AG09319 (cell line): ENCODE results near the gene NGFR.
"Not testable (repeated sequence)": the region's sequence is repeated elsewhere in the genome, so short reads cannot be mapped to it uniquely, and the experiment has no call there.

Source experiments
- DNase-seq: peaks from one replicate; pipeline ENCODE4 v3.0.0-alpha.2; 2010; ENCODE audit warnings: low read depth; ENCODE audit errors: extremely low read depth
- TF ChIP-seq, protein P1 (sequence below): IDR thresholded peaks from 2 replicates; pipeline ENCODE4 v1.5.1; 2011; ENCODE audit warnings: low read depth, mild to moderate bottlenecking, inconsistent platforms, low read length, moderate library complexity

Gene NGFR

DNA sequence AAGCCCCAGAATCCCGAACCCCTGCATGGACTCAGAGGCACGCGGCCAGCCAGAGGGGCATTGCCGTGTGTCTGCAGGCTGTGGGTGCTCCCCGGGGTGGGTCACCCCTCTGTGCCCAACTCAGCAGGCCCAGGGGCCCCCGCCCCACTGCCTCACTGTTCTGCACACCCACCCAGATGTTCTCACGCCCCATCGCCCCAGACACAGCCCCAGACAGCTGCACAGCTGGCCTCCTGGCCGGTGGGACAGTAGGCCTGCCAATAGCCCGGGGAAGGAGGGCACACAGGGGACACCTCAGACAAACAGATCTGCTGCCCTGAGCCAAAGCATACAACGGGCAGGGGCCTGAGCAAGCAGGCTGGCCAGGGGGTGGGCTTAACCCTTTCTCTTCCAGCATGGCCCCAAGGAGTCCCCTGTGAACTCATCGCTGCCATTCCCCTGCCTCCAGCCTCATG is 53.0 kb downstream of the NGFR start:
- no peak for DNase-seq
- TF ChIP-seq, protein P1, sequence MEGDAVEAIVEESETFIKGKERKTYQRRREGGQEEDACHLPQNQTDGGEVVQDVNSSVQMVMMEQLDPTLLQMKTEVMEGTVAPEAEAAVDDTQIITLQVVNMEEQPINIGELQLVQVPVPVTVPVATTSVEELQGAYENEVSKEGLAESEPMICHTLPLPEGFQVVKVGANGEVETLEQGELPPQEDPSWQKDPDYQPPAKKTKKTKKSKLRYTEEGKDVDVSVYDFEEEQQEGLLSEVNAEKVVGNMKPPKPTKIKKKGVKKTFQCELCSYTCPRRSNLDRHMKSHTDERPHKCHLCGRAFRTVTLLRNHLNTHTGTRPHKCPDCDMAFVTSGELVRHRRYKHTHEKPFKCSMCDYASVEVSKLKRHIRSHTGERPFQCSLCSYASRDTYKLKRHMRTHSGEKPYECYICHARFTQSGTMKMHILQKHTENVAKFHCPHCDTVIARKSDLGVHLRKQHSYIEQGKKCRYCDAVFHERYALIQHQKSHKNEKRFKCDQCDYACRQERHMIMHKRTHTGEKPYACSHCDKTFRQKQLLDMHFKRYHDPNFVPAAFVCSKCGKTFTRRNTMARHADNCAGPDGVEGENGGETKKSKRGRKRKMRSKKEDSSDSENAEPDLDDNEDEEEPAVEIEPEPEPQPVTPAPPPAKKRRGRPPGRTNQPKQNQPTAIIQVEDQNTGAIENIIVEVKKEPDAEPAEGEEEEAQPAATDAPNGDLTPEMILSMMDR = no peak

DNA sequence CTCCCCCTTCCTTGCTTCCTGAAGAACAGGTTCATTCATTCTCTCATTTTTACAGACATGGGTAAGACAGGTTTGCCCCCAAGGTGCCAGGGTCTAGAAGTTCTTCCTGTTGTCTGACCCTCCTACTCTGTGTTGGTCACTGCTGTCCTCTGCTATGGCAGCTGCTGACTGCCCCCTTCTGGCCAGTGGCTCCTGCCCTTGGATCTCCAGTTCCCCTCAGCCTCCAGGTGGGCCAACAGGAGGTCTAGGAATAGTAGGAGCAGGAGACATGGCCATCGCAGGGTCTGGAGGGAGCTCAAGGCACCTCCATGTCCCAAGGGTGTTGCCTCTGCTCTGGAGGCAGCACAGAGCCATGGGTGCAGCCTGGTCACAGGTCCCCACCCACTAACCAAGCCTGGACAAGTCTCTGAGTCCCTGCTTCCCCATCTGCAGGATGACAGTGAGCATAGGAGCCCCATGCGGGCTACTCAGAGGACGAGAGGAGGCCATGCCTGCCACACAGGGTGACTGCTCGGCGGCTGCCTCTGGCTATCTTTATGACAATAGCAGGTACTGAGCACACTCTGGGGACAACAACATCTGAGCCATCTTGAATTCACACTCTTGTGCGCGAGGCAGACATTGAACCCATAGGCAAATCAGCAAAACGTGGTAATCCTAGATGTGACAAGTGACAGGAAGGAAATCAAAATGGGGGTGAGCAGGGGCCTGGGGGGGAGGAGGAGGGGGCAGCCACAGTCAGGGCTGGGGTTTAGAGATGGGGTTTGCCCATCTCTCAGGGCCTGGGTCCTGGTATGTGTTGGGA is 53.6 kb downstream of the NGFR start:
- no peak for DNase-seq
- TF ChIP-seq, protein P1 = peak; percentile 78

DNA sequence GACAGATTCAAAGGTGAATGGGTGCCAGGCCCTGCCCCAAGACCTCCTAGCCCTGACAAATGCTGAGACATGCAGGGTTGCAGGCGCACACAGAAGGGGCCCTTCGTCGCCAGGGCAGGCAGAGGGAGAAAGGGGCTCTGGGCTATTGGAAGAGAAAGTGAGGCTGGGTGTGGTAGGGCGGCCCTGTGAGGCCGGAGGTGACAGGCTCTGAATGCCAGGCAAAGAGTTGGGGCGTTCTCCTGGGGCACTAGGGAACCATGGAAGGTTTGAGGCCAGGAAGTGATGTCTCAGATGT is 54.2 kb downstream of the NGFR start:
- TF ChIP-seq, protein P1 = no peak
- no peak for DNase-seq

DNA sequence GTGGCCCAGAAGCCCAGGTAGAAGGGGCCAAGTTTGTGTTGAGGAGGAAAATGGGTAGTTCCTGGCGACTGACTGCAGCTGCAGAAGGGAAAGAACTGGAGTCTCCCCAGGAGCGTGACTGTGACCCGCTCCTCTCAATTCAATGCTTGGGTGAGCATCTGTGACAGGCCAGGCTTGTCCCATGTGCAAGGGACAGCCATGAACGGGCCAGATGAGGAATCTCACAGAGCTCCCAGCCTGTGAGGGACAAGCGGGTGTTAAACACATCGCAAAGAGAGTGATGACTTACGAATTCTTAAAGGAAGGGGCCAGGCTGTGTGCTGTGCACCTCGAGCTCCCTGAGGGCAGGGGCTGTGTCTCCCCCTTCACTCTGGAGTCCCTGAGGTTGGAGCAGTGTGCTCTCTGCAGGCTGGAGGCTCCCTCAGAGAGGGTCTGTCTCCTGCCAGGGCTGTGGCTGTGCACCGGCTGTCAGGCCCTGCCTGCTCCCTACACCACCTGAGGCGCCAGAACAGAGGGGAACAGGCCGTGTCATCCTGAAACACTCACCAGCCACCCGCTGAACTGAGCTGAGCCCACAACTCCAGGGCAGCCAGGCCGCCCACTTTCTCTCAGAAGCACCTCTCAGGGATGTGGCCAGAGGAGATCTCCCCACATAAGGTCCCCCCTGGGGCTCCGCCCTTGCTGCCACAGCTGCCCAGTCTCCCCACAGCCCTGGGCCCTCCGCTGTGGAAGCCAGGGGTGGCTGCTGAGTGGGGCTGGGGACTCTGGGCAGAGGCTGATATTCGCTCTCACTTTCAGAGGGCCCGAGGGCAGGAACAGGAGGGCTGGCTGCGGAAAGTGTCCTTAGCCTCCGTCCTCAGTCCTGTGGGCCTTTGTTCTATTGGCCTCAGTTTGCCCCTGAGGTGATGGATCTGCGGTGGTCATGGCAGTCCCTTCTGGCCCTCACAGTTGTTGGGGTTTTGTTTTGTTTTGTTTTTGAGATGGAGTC is 54.9 kb downstream of the NGFR start:
- DNase-seq = no peak
- TF ChIP-seq, protein P1 = no peak

DNA sequence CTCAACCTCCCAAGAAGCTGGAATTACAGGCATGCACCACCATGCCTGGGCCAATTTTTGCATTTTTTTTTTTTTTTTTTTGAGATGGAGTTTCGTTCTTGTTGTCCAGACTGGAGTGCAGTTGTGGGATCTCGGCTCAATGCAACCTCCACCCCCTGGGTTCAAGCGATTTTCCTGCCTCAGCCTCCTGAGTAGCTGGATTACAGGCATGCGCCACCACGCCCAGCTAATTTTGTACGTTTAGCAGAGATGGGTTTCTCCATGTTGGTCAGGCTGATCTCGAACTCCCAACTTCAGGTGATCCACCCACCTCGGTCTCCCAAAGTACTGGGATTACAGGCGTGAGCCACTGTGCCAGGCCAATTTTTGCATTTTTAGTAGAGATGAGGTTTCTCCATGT is 55.7 kb downstream of the NGFR start:
- not testable (repeated sequence) for DNase-seq

DNA sequence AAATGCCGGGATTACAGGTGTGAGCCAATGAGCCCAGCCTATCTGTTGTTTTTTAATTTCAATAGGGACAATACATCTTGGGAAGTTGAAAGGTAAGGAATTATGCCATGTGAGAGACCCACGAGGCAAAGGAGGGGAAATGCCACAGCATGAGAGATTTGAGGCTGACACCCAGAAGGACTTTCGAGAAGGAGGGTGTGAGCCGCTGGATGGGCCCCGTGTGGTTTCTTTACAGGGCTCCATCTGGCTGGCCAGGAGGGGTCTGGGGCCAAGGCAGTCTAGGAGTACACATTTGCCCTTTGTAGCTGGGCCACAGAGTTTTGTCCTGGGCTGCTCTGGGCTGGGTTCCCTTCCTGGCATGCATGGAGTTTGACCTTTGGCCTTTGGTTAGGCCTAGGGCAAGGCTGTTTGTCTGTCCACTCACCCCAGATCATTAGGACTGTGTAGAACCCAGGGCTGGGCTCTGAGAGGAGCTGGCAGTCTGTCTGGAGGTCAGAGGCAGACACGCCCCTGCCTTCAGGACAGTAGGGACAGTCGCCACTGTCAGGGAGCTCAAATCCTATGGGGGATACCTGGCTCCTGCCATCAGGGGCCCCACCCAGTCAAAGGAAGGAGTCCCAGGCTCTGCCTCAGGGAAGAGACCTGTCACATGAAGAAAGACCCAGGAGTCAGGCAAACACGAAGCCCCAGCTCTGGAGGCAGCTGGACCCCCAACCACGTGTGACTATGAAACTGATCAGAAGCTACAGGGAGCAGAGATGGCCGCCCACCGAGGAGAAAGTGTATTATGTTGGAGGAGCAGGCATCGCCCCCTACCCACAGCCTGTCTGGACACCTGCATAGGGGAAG is 56.4 kb downstream of the NGFR start:
- no peak for DNase-seq

More for the DNA sequence above, 56.4 kb downstream of the NGFR start:
- TF ChIP-seq, protein P1 = no peak
